Natural killer cell (primary cell): ENCODE results near the gene RXRG. TPM values are rescaled to one million over a fixed set of nuclear protein-coding genes. Genes with fewer than 3 reads are reported as not detected.

ENCODE experiments used
- ATAC-seq, 3 donors: fragments of 150-1000 bp in 2 of 3; fragments of 200-7000 bp in 1 of 3; cut with Tn5 transposase; 1 replicate in 1 of 3; 2 replicates in 2 of 3; pipeline ENCODE4 v1.10.0; 2021; ENCODE audit warnings: mild to moderate bottlenecking in 2 of 3, moderate library complexity in 2 of 3
- DNase-seq, 2 donors: peaks; one replicate each; pipeline versions ENCODE4 v3.0.0 to v3.0.0-alpha.2; 2013 to 2021; ENCODE audit warnings: mixed read lengths in 1 of 2
- H3K27ac ChIP-seq: one replicate; pipeline ENCODE4 v1.5.1; 2013; ENCODE audit warnings: mild to moderate bottlenecking, low read length
- H3K27me3 ChIP-seq: one replicate; pipeline ENCODE4 v1.6.1; 2013; ENCODE audit warnings: low read length; ENCODE audit not compliant: control insufficient read depth, insufficient read depth
- H3K36me3 ChIP-seq: one replicate; pipeline ENCODE4 v1.6.1; 2013; ENCODE audit warnings: low read length; ENCODE audit not compliant: control insufficient read depth, insufficient read depth
- H3K4me1 ChIP-seq: one replicate; pipeline ENCODE4 v1.6.1; 2013; ENCODE audit warnings: low read length; ENCODE audit not compliant: control insufficient read depth, insufficient read depth
- H3K4me3 ChIP-seq: one replicate; pipeline ENCODE4 v1.5.1; 2013; ENCODE audit warnings: low read length
- H3K9me3 ChIP-seq: one replicate; pipeline ENCODE4 v1.6.1; 2013; ENCODE audit warnings: low read length; ENCODE audit not compliant: control insufficient read depth, insufficient read depth
- H3K27ac Mint-ChIP-seq, 2 donors: one replicate each; pipeline ENCODE4 v1.8.0; 2022; ENCODE audit warnings: mild to moderate bottlenecking in 2 of 2, mixed read lengths in 2 of 2, moderate library complexity in 1 of 2
- H3K27me3 Mint-ChIP-seq, 2 donors: one replicate each; pipeline ENCODE4 v1.8.0; 2022; ENCODE audit warnings: low read depth in 2 of 2, mixed read lengths in 2 of 2
- H3K36me3 Mint-ChIP-seq: one replicate; pipeline ENCODE4 v1.8.0; 2022; ENCODE audit warnings: mixed read lengths
- H3K4me1 Mint-ChIP-seq, 2 donors: one replicate each; pipeline ENCODE4 v1.8.0; 2022; ENCODE audit warnings: mixed read lengths in 2 of 2
- H3K4me3 Mint-ChIP-seq: one replicate; pipeline ENCODE4 v1.8.0; 2022; ENCODE audit warnings: mild to moderate bottlenecking, moderate library complexity, mixed read lengths
- H3K9me3 Mint-ChIP-seq, 2 donors: one replicate each; pipeline ENCODE4 v1.8.0; 2022; ENCODE audit warnings: mixed read lengths in 2 of 2
- WGBS: methylation state at CpG from one replicate; pipeline ENCODE4 v1.1.7; 2013; ENCODE audit warnings: missing lambda C conversion rate; ENCODE audit not compliant: insufficient coverage; 5-methylcytosine and 5-hydroxymethylcytosine counted together
- intact Hi-C: fragments of 100-400 bp; cut with micrococcal nuclease; formaldehyde crosslinking; loops from one replicate; pipeline ENCODE4 v1.14.2; 2022
- total RNA-seq, 4 donors: library from RNA; stranded (reverse); fragments of 120-200 nt in 1 of 4; gene quantifications; one replicate each; pipeline versions ENCODE4 v1.2.3 to v1.2.4, GENCODE V29; 2013 to 2022
- TF ChIP-seq, protein P1 (sequence below): fragments of 200-600 bp; IDR thresholded peaks from one replicate; pipeline ENCODE4 v1.8.0; 2022; ENCODE audit warnings: antibody characterized with exemption

Gene RXRG
- total RNA-seq, 3 donors from 2014 or later (not counting 1 experiment from before 2014, with no cell fraction given), result not detected

DNA sequence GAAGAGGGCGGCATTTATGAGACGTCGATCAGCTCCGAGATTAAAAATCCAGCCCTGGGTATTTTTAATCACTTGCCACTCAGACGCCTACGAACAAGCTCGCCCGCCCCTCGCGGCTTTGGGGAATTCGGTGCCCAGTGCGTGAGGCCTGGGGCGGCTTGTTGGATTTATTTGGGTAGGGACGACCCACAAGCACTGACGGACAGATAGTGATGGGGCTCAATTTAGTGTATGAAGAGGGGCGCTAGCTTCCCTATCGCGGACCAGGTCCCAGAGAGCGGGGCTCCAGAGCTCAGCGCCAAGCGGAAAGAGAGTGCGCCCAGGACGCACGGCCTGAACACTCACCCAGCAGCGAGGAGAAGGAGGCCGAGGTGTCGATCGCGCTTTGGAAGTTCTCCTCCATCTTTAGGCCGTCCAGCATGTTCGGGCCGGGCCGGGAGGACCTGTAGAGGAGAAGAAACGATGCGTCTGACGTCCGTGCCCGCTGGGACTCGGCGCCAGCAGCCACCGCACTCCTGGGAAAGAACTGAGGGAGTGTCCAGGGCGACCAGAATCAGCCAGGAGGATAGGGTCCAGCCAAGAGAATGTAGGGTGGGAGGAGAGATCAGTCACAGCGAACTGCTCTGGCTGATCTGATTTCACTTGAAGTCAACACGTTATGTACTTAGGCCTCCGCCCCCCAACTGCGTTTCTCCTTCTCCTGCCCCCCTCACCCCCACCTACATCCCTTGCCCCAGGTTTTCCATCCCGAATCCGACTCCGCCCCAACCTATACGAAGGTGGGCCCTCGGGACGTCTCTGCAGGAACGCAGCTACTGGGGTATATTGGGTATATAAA is 89.6 kb downstream of the RXRG start:
- no peak overlapping the region for H3K27ac ChIP-seq
- H3K4me3 Mint-ChIP-seq, result no peak overlapping the region
- ATAC-seq, result no peak
- H3K36me3 Mint-ChIP-seq, result no peaks in the 10 kb centered on the region
- no peaks in the 10 kb centered on the region for H3K9me3 ChIP-seq
- no peak overlapping the region for H3K4me3 ChIP-seq
- 8% methylated on average over 51 of the region's 53 CpGs for WGBS
- no peaks in the 10 kb centered on the region for H3K36me3 ChIP-seq
- peaks cover 30% of the 10 kb centered on the region for H3K27me3 ChIP-seq
- intact Hi-C loops, result no loop called here
- DNase-seq, result no peak
- peaks cover 0 to 6% of the 10 kb centered on the region in 2 donors for H3K4me1 Mint-ChIP-seq
- TF ChIP-seq, protein P1, sequence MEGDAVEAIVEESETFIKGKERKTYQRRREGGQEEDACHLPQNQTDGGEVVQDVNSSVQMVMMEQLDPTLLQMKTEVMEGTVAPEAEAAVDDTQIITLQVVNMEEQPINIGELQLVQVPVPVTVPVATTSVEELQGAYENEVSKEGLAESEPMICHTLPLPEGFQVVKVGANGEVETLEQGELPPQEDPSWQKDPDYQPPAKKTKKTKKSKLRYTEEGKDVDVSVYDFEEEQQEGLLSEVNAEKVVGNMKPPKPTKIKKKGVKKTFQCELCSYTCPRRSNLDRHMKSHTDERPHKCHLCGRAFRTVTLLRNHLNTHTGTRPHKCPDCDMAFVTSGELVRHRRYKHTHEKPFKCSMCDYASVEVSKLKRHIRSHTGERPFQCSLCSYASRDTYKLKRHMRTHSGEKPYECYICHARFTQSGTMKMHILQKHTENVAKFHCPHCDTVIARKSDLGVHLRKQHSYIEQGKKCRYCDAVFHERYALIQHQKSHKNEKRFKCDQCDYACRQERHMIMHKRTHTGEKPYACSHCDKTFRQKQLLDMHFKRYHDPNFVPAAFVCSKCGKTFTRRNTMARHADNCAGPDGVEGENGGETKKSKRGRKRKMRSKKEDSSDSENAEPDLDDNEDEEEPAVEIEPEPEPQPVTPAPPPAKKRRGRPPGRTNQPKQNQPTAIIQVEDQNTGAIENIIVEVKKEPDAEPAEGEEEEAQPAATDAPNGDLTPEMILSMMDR, result no peak
- no peaks in the 10 kb centered on the region for H3K9me3 Mint-ChIP-seq
- H3K27me3 Mint-ChIP-seq, result peaks cover 65 to 75% of the 10 kb centered on the region in 2 donors
- H3K27ac Mint-ChIP-seq, result no peak overlapping the region
- no peaks in the 10 kb centered on the region for H3K4me1 ChIP-seq

DNA sequence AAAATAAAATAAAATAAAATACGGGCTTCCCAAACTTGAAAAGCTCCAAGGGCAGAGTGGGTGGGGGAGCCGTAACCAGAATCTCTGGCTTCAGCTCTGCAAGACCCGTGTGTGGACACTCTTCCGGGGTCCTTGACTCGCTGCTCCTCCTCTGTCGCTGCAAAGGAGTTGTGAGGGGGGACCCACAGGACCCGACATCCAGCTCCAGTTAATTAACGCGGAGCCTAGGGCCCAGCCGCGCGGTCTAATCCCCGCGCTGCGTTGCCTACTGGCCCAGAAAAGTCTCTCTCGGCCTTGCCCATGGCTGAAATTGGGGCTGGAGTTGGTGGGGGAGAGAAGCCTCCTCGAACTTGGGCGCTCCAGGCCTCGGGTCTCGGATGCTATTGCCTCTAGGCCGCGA is 90.2 kb downstream of the RXRG start:
- TF ChIP-seq, protein P1, result no peak
- no peaks in the 10 kb centered on the region for H3K4me1 ChIP-seq
- Mint-ChIP-seq H3K4me3 (no peak overlapping the region), H3K9me3 (no peaks in the 10 kb centered on the region), H3K27ac (no peak overlapping the region), H3K27me3 (peaks cover 59 to 81% of the 10 kb centered on the region in 2 donors), H3K36me3 (no peaks in the 10 kb centered on the region), H3K4me1 (peaks cover 0 to 6% of the 10 kb centered on the region in 2 donors)
- H3K9me3 ChIP-seq, result no peaks in the 10 kb centered on the region
- no peak overlapping the region for H3K4me3 ChIP-seq
- H3K27ac ChIP-seq, result no peak overlapping the region
- H3K36me3 ChIP-seq, result no peaks in the 10 kb centered on the region
- intact Hi-C loops, result no loop called here
- 9% methylated on average over 22 of the region's 22 CpGs for whole genome bisulfite sequencing
- ATAC-seq (no peak), DNase-seq (no peak)
- peaks cover 33% of the 10 kb centered on the region for H3K27me3 ChIP-seq

DNA sequence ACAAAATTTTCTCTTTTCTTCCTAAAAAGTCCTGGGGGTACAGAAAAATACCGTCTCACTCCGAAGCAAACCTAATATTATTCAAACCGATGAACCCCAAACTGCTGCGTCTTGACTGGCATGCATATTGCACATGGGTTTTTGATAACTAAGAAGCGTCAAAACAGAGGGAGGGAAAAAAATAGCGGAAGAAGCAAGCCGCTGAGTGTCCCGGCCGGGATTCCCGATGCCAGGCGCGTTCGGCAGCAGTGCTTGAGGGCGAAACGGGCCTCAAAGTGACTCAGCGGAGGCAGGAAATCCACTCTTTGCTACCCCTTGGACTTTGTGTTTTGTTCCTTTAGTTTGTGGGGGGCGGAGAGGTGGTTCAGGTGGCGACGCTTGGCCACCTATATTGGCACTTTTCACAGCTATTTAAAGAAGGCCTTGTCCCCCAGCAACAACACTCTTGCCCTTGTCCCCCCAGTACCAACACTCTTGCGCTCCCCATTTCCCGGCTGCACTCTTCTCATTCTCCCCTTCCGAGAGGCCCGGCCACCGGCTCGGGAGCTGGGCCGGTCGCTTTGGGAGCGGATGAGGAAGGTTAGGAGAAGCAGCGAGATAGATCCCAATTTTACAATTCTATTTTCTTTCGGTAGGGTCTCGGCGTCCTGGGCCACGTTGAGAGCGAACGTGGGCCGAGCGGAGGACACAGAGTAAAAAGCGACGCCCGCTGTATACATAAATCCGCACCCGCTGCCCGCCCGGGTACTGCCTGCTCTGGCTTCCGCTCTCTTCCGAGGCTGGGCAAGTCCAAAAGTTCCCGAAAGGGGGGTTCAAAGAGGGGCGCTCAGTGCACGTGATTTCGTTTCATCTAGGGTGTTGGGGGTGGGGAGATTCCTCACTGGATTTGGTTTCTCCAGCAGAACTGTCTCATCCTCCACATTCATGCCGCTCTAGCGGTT is 90.9 kb downstream of the RXRG start:
- DNase-seq (no peak), ATAC-seq (no peak)
- Histone ChIP-seq H3K4me1 (no peaks in the 10 kb centered on the region), H3K9me3 (no peaks in the 10 kb centered on the region), H3K27ac (no peak overlapping the region), H3K4me3 (no peak overlapping the region), H3K36me3 (no peaks in the 10 kb centered on the region), H3K27me3 (peaks cover 33% of the 10 kb centered on the region)
- Mint-ChIP-seq H3K4me1 (peaks cover 0 to 6% of the 10 kb centered on the region in 2 donors), H3K27me3 (peaks cover 60 to 87% of the 10 kb centered on the region in 2 donors), H3K27ac (no peak overlapping the region), H3K9me3 (no peaks in the 10 kb centered on the region), H3K36me3 (no peaks in the 10 kb centered on the region), H3K4me3 (no peak overlapping the region)
- 8% methylated on average over 43 of the region's 52 CpGs for WGBS
- TF ChIP-seq, protein P1, result no peak
- intact Hi-C loops, result no loop called here
